ENCODE results near the gene THSD8. TPM values are rescaled to one million over a fixed set of nuclear protein-coding genes. Genes with fewer than 3 reads are reported as not detected.

THSD8 gene
- total and polyA plus RNA-seq, 2 of the 8 experiments (the other 6 are each of a cell fraction or from before 2014, with no cell fraction given), result 8.2 to 42.3 TPM

DNA sequence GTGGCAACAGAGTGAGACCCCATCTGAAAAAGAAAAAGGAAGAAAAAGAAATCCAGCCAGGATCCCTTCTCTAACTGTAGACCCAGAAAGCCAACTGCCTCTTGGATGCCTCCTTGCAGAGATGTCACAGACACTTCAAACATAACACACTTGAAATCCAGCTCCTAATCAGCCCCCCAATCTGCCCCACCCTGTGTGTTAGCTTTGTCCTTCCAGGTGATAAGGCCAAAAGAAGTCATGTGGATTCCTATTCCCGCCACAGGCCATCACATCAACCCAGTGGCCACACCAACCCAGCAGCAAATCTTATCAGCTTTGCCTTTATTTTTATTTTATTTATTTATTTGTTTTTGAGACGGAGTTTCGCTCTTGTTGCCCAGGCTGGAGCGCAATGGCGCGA lies 42.2 kb upstream of the THSD8 start (continued):
- no peak for TF ChIP-seq CHD7 (IDR thresholded peaks at IDR 0.05; ENCODE audit: insufficient replicate concordance, low read length)
- TF ChIP-seq, protein P1, sequence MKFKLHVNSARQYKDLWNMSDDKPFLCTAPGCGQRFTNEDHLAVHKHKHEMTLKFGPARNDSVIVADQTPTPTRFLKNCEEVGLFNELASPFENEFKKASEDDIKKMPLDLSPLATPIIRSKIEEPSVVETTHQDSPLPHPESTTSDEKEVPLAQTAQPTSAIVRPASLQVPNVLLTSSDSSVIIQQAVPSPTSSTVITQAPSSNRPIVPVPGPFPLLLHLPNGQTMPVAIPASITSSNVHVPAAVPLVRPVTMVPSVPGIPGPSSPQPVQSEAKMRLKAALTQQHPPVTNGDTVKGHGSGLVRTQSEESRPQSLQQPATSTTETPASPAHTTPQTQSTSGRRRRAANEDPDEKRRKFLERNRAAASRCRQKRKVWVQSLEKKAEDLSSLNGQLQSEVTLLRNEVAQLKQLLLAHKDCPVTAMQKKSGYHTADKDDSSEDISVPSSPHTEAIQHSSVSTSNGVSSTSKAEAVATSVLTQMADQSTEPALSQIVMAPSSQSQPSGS (IDR thresholded peaks at IDR 0.05; ENCODE audit: low read length), result no peak
- TF ChIP-seq CTBP2 (IDR thresholded peaks at IDR 0.05; ENCODE audit: borderline replicate concordance, insufficient read depth, insufficient read length, low read length), result no peak
- TF ChIP-seq TAF1 (IDR thresholded peaks at IDR 0.05; ENCODE audit: low read depth, low read length), result no peak
- TF ChIP-seq ASH2L (IDR thresholded peaks at IDR 0.05; ENCODE audit: low read length), result no peak
- no peak for TF ChIP-seq CHD1 (IDR thresholded peaks at IDR 0.05; ENCODE audit: low read depth, low read length)
- no peak for TF ChIP-seq RNF2 (IDR thresholded peaks at IDR 0.05; ENCODE audit: borderline replicate concordance, low read depth, low read length, missing control alignments, poor library complexity, severe bottlenecking)
- no peak for TF ChIP-seq POLR2A (IDR thresholded peaks at IDR 0.05; ENCODE audit: control extremely low read depth in 1 of 2, low read depth in 2 of 2, low read length in 2 of 2)
- no peak for TF ChIP-seq ZNF274 (IDR thresholded peaks at IDR 0.05; ENCODE audit: borderline replicate concordance, extremely low read depth, low read length)
- TF ChIP-seq SIRT6 (IDR thresholded peaks at IDR 0.05; ENCODE audit: low read length), result no peak

Measured in H1 (cell line).